HG03521 (cell line): ENCODE data around the gene SDK1.

ENCODE experiments used
- ATAC-seq: cut with Tn5 transposase; IDR thresholded peaks from one replicate; pipeline ENCODE4 v1.9.1; 2021; ENCODE audit warnings: mild to moderate bottlenecking, moderate library complexity; ENCODE audit not compliant: unreplicated experiment

SDK1 gene

DNA sequence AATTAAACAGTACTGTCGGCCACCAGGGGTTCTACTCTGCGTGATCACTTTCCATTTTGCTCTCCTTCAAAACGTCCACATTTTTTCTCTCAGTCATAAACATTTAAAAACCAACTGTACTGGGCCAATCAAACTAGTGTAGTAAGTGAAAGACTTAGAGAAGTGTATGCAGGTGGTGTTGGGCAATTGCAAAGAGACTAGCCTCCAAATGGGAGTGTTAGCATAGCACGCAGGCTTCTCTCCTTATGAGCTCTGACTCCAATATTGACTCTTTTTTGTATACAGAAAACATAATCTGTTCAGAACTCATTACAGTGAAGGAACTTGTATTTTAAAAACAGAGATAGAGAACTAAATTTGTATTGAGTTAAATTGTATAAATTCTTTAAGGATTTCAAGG is 150.6 kb downstream of the SDK1 start:
- ATAC-seq = no peak

DNA sequence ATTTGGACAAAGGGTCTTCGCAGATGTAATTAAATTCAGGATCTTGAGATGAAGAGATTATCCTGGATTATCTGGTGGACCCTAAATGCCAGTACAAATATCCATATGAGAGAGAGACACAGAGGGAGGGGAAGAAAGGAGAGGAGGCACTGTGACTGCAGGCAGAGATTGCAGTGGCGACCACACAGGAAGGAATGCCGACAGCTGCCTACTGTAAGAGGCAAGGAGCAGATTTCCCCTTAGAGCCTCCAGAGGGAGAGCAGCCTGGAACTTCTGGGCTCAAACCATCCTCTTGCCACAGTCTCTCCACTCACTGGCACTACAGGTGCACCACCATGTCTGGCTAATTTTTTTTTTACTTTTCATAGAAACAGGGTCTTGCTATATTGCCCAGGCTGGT is 152.3 kb downstream of the SDK1 start:
- ATAC-seq = no peak

DNA sequence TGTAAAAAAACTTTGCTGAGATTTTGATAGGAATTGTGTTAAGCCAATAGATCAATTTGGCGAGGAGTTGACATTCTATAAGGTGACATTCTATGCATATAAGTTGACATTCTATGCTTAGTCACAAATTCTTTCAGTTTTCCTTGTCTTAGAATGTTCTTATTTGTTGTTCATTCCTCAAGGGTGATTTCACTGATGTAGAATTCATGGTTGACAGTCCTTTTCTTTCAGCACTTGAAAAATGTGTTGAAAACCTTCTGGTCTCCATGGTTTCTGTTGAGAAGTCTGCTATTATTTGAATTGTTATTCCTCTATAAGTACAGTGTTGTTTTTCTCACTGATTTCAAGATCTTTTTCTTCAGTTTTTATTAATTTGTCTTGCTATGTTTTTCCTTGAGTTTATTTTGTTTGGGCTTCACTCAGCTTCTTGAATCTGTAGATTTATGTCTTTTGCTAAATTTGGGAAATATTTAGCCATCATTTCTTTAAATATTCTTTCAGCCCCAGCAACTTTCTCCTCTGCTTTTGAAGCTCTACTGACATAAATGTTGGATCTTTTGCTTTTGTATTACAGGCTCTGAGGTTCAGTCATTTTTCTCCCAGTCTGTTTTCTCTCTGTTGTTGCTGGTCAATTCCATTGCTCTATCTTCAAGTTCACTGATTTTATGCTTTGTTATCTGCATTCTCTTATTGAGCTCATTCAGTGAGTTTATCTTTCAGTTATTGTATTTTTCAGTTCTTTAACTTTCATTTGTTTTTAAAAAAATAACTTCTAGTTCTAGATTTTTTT is 154.9 kb downstream of the SDK1 start:
- ATAC-seq = no peak

DNA sequence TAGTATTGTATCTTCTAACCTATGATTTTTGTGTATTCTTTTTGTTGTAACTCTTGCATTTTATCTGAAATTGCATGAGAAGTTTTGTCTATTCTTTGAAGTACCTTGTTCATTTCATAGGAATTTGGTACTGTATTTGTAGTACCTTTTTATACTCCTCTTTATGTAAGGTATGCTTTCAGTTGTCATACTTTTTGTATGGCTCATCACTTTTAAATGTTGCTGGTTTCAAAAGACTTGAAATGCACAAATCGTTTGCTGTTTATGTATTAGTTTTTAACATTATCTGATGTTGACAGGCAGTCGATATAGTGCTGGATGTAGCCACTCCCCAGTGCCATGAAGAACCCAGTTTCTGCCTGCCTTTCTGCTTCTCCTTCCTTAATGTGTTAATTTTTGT is 158.1 kb downstream of the SDK1 start:
- no peak for ATAC-seq

DNA sequence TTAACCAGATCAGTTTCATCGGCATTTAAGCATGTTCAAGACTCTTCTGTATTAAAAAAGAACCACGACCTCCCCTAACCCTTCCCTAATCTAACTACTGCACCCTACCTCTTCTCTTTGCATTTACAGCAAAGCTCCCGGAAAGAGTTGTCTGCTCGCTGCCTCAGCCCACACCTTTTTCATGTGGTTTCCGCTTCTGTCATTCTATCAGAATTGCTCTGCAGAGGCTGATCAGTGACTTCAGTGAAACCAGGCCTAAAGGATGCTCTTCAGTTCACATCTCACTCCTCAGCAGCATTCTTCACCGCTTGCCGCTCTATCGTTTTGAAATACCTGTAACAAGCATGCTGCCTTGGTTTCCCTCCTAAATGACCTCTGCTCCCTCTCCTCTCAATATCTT is 160.9 kb downstream of the SDK1 start:
- no peak for ATAC-seq

DNA sequence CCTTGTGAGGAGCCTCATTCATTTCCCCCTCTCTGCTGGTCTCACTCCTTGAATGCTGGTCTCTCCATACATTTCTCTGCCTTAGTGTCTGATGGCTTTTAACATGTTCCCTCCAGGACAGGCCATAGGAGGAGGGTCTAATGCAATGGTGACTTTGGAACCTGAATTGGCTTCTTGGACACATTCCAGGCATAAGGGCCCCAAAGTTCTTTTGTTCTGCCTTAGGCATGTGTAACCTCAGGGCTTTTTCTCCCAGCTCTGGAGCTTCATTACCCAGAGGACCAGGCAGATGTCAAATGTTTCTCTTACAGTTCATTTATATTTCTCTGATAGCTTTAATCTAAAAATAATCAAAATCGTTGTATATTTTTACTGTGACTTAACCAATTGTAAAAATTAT is 162.6 kb downstream of the SDK1 start:
- ATAC-seq = no peak

DNA sequence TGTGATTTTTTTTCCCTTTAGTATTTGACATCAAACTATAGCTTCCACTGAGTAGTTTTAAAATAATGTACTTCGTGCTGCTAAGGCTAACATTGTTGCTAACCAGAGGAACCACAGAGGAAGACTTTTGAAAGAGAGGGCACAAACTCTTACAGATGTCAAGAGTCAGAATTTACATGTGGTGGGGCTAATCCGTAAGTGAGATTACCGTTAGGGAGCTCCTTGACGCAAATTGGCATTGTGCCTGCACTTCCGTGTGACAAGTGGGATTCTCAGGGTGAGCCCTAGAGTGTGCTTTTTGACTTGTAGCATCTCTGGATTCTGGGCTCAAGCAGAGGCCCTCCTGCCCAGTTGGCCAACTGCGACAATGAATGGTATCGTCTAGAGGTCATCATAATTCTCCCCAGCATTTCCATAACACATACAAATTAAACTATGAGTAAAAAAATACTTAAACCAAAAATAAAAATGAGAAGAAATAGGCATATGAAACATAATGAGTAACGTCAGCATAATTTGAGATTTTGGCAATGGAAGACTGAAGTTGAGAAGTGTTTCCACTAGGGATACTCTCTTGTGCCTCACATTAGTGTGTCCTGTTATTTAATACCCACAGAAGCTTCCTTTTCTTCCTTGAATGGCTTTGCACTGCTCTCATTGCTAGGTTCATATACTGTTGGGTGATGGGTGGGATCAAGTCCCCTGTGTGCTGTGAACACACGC is 164.0 kb downstream of the SDK1 start:
- no peak for ATAC-seq

DNA sequence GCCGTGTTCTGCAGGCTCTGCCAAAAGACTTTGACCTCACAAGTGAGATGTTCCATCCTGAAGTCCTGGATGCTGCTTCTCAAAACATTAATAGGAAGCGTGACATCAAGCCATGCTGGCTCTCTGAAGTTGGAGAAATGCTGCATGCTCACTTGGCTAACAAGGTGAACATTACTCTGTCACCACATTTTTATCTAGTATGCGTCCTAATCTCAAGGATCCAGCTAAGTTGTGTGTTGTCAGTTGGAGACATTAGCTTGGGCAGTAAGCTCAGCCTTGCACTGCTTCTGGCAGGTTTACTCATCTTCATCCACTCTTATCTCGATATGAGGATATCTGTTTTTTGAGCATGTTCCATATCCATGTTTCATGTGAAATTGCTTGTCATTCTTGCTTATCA is 165.2 kb downstream of the SDK1 start:
- no peak for ATAC-seq

DNA sequence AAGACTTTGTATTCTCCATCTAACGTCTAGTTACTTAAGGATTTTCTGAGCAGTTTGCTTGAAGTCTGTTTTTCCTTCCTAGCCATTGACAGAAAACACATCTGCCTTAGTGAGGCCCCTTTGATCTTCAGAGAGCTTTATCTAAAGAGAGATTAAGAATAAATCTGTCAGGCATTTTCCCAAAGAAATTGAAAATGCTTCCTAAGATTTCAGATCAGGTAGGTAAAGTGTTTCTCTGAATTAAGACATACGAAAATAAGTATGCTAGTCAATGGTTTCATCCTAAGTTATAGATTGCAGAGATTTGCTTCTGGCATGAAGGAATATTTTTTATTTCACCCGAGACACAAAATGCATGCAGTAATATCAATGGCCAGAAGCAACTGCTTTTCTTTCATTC is 168.6 kb downstream of the SDK1 start:
- ATAC-seq = no peak

DNA sequence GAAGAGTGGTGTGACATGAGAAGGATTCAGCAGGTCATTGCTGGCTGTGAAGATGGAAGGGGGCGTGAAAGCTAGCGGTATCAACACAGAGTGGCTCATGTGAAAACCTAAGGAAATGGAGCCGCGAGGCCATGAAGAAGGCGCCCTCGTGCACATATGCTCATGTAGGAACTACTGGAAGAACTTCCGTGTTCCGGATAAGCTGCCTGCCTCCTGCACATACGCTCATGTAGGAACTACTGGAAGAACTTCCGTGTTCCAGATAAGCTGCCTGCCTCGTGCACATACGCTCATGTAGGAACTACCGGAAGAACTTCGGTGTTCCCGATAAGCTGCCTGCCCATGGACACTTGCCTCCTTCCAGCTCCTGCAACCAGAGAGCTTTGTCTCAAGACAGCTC is 179.1 kb downstream of the SDK1 start:
- no peak for ATAC-seq

DNA sequence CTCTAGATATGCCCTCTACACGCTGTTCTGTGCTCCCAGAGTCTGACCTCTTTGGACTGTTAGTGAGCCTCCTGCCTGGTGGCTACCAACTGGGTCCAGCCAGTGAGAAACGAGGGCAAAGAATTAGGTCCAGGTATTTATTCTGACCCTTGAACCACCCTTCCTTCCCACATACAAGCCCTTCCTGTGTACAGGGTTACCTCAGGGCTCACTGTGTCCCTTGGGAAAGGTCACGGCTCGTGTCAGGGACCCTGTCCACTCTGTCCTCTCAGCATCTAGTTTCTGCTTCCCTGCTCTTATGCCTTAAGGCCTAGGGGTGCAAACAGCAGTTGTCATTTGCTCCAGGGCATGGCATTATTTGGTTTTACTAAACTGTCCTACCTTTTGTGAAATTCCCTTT is 180.4 kb downstream of the SDK1 start:
- no peak for ATAC-seq

DNA sequence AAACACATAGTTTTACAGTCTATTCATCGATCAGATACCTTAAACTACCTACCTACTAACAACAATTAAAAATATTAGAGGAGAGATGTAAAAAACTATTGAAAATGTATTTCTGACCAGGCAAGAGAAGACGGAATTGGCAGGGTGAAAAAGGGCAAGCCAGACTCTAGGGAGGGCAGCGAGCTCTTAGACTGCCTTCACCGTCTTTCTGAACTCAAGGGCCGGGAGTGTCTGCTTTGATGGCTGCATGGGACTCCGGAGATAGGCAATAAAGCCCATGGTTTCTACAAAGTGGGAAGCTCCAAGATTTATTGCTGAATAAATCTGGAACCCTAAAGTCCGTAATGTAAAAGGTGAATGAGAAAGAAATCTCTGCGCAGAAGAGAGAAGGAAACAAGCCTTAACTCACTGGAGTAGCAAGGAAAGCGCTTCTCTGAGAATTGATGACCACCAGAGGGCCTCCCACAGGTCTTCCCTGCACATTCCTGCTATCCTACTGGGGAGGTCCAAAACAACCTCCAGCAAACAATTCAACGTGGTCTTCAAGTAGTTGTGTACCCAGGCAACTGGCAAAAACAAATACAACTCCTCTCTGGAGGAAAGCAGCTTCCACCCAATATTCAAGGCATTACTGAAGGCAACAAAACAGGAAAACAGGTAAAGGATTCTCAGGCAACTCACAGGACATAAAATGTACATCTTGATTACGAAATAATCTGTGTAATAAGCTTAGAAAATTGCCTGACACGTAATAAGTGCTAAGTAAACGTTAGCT is 181.3 kb downstream of the SDK1 start:
- no peak for ATAC-seq

DNA sequence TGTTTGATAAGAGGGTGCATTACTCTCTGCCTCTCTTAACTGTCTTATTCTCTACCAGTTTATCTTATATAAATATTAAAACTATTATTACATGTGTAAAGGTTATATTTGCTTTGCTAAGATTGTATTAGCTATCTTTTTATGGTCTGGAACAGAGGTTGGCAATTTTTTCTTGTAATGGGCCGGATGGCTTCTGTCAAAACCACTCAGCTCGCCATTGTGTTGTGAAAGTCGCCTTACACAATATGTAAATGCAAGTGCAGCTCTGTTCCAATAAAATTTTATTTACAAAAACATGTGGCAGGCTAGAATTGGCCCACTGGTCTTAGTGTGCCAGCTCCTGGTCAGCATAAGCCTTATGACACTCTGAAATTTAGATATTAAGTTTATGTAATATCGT is 185.8 kb downstream of the SDK1 start:
- ATAC-seq = no peak

DNA sequence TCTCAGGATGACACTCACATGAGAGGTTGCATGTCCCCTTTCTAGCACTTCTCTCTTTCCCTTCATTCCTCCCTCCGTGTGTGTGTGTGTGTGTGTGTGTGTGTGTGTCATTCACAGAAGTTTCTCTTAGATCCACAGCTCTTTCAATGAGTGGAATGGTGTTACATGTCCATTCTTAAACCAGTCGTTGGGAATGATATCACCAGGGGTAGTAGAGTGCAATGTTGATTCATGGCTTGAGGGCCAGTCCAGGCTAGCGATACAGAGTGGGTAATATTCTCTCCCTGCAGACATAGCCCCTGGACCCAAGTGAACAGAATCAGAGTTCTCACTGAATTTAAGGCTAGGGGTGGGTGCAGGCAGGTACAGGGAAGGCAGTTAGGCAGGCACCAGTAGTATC is 187.8 kb downstream of the SDK1 start:
- ATAC-seq = no peak

DNA sequence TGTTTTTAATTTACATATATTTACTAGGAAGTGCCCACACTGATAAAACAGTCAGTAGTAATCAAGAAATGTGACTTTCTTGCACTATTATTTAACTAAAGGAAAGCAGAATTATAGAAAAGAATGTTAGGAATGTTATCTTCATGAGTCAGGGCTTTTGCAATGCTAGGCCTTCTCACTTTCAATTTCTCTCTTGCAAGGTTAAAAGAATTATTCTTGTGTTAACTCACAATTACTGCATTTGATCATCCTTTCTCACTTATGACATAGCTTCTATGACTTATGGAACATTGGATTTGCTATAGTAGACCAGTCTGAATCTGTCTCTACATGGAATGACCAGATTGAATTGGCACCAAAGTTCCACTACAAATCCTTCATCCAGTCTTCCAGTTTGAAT is 192.4 kb downstream of the SDK1 start:
- ATAC-seq = no peak

DNA sequence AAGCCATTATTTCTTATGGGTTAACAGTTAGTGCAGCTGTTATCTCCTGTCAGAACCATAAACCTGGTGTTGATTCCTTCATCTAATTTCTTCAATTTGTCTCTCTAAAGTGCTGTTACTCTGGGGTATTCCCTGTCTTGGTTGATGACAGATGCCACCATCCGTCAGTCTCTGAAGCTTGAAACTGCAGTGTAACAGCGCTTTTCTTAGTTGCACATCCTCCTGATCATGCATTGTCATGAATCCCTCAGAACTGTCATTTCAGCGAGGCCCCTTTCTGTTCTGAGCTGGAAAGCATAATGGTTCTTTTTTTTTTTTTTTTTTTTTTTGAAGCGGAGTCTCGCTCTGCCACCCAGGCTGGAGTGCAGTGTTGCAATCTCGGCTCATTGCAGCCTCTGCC is 193.9 kb downstream of the SDK1 start:
- ATAC-seq = no peak

DNA sequence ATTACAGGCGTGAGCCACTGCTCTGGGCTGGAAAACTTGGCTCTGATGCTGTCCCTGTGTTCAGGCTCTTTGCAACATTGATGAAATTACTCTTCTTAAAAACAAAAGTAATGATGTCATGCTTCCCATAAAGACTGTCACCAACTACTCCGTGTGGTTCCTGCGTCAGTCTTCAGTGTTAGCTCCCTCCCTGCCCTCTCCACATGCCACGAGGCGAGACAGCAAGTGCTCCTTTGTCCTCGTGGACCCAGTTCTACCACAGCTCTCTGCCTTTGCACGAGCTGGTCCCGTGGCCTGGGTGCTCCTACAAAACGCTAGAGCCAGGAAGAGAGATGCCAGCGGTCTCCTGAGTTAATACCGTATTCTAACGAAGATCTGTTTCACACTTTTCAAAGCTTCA is 194.5 kb downstream of the SDK1 start:
- ATAC-seq = no peak

DNA sequence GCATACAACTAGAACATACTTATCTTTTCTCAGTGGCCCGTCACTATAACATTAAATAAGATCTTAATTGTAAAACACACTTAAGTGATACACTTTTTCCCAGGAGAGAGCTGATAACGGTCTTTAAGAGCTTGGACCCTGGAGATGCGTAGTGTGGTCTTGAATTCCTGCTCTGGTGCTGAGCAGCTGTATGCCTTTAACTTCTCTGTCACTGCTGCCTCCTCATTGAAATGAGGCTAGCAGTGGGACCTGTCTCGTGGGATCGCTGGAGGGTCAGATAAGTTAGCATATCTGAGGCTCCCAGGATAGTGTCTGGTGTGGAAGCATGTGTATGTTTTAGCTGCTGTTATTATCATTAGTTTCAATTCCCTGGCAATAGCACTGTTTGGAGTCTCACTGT is 194.9 kb downstream of the SDK1 start:
- ATAC-seq = no peak

DNA sequence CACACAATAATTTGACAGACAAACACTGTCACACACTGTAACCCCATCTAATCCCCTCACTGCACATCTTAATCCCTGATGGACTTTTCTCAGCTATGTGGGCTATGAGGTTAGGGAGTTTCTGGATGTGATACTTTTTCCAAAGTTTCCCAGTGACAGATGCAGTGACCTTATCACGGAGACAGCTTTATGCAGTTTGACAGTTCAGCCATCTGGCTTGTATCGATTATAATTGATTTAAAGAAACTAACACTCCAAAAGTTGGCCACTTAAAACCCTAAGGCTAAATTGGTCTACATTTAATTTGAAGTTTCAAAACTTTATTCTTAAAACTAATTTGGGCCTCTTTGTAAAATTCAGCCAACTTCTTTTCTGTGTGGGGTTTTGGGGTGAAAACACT is 196.7 kb downstream of the SDK1 start:
- no peak for ATAC-seq

DNA sequence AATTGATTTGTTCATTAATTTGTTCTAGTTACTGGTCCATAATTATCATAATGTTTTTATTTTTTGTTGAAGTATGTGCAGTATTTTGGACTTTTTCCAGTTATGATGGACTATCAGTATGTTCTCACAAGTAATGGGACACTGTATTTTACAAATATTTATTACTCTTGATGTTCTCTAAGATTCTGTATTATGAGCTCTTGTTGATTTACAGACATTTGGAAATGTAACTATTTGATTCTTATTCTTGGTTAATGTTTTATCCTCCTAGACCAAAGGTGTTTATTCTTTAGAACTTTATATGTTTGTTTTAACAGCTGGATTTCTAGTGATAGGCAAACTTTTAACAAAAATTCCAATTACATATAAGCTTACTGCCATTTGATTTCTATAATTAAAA is 200.6 kb downstream of the SDK1 start:
- ATAC-seq = no peak

DNA sequence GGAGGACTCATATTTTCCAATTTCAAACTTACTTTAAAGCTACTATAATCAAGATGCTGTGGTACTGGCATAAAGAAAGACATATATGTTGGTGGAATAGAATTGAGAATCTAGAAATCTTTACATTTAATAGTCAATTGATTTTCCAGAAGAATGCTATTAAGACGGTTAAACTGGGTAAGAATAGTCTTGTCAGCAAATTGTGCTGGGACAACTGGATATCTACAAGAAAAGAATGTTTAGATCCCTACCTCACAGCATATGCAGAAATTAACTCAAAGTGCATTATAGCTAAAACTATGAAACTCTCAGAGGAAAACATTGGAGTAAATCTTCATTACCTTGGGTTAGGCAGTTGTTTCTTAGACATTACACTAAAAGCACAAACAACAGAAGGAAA is 203.3 kb downstream of the SDK1 start:
- ATAC-seq = no peak
